SU-DHL-6 (cell line): ENCODE measurements around the gene PEX5.
"Not testable (repeated sequence)": the region's sequence is repeated elsewhere in the genome, so short reads cannot be mapped to it uniquely, and the experiment has no call there.

Source experiments
- H2AFZ ChIP-seq: fragments of 200-600 bp; sonication (generic); 2 replicates; pipeline ENCODE4 v1.6.1; 2014; ENCODE audit warnings: low read depth, mild to moderate bottlenecking, moderate library complexity, mixed read lengths, antibody characterized with exemption, low read length; ENCODE audit not compliant: severe bottlenecking
- H3F3A ChIP-seq: fragments of 200-600 bp; shearing (Covaris generic); 2 replicates; pipeline ENCODE4 v1.6.0; 2016; ENCODE audit warnings: antibody characterized with exemption, mild to moderate bottlenecking; ENCODE audit not compliant: insufficient read depth
- H3K27ac ChIP-seq: fragments of 200-600 bp; sonication (generic); 2 replicates; pipeline ENCODE4 v1.5.1; 2016; ENCODE audit warnings: low read depth, mild to moderate bottlenecking, low read length, moderate library complexity, mixed read lengths
- H3K27me3 ChIP-seq: fragments of 200-600 bp; sonication (generic), shearing (Covaris generic); 2 replicates; pipeline ENCODE4 v1.6.0; 2014; ENCODE audit warnings: mild to moderate bottlenecking, low read length
- H3K36me3 ChIP-seq: fragments of 200-600 bp; sonication (generic); 2 replicates; pipeline ENCODE4 v1.6.1; 2014; ENCODE audit warnings: mild to moderate bottlenecking, low read length, mixed read lengths
- H3K4me2 ChIP-seq: fragments of 300-600, 200-600 bp; shearing (Covaris generic), sonication (generic); 2 replicates; pipeline ENCODE4 v1.6.0; 2014; ENCODE audit warnings: low read length, low read depth, mild to moderate bottlenecking; ENCODE audit not compliant: poor library complexity, severe bottlenecking
- H3K4me3 ChIP-seq: fragments of 200-600 bp; sonication (generic); 2 replicates; pipeline ENCODE4 v1.5.1; 2014; ENCODE audit warnings: antibody characterized with exemption, low read length, mild to moderate bottlenecking, mixed read lengths; ENCODE audit not compliant: insufficient read depth, poor library complexity, severe bottlenecking
- H3K79me2 ChIP-seq: fragments of 200-600 bp; sonication (generic); 2 replicates; pipeline ENCODE4 v1.6.1; 2014; ENCODE audit warnings: mild to moderate bottlenecking, low read length, moderate library complexity; ENCODE audit not compliant: insufficient read depth
- H3K9ac ChIP-seq: fragments of 200-600 bp; sonication (generic); 2 replicates; pipeline ENCODE4 v1.7.0; 2014; ENCODE audit warnings: mild to moderate bottlenecking, low read length
- H3K9me2 ChIP-seq: fragments of 200-600 bp; sonication (generic); replicated peaks from 2 replicates; pipeline ENCODE4 v1.6.1; 2014; ENCODE audit warnings: low read length; ENCODE audit not compliant: insufficient read depth
- H3K9me3 ChIP-seq: fragments of 200-600 bp; sonication (generic); 2 replicates; pipeline ENCODE4 v1.6.1; 2014; ENCODE audit warnings: low read length, mixed read lengths; ENCODE audit not compliant: insufficient read depth
- H4K20me1 ChIP-seq: fragments of 200-600 bp; sonication (generic); 2 replicates; pipeline ENCODE4 v1.6.1; 2014; ENCODE audit warnings: low read depth, mild to moderate bottlenecking, antibody characterized with exemption, low read length, moderate library complexity, mixed read lengths
- EZH2phosphoT487 ChIP-seq: fragments of 200-600 bp; sonication (generic), shearing (Covaris generic); conservative IDR thresholded peaks from 2 replicates; pipeline ENCODE4 v1.6.1; 2018; ENCODE audit warnings: mild to moderate bottlenecking, antibody characterized with exemption, low read length, moderate library complexity, mixed read lengths
- TF ChIP-seq, protein P1 (sequence below): fragments of 200-600 bp; sonication (generic); IDR thresholded peaks from one replicate; pipeline ENCODE4 v1.5.1; 2017; ENCODE audit warnings: antibody characterized with exemption, mild to moderate bottlenecking, low read length, moderate library complexity; ENCODE audit not compliant: insufficient read depth, poor library complexity, severe bottlenecking

Gene PEX5

DNA sequence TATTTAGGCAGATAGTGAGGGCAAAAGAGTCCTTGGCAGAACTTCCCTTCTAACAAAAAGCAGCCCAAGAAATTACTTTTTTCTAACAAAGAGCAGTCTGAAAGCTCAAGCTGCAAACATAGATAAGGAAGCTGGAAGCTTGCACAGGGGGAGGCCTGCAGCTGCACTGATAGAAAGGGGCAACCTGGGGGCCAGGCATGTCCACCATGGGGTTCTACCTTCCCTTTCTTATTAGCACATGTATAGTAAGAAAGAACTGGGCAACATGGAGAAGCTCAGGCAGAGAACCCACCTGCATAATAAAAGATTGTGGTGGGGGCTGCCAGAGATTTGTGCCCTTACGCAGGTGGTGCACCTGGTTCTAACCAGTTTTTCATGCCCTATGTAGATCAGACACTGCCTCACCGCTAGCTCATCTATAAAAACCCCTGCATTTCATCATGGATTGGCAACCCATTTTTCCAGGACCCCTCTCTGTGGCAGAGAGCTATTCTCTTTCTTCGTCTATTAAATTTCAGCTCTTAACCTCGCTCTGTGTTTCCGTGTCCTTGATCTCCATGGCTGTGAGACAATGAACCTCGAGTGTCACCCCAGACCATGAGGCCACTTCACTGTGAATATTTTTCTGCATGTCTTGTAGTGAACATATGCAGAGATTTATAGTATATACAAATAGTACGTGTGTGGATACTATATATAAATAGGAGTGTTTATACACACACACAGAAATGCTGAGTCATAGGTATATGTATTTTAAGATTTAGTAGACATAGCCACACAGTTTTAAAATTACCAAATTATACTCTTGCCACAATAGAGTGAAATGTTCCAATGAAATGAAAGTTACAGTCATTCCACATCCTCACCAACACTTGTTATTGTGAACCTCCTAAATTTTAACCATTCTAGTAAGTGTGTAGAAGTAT lies 53.0 kb downstream of the PEX5 start:
- no peak for TF ChIP-seq EZH2phosphoT487
- TF ChIP-seq, protein P1, sequence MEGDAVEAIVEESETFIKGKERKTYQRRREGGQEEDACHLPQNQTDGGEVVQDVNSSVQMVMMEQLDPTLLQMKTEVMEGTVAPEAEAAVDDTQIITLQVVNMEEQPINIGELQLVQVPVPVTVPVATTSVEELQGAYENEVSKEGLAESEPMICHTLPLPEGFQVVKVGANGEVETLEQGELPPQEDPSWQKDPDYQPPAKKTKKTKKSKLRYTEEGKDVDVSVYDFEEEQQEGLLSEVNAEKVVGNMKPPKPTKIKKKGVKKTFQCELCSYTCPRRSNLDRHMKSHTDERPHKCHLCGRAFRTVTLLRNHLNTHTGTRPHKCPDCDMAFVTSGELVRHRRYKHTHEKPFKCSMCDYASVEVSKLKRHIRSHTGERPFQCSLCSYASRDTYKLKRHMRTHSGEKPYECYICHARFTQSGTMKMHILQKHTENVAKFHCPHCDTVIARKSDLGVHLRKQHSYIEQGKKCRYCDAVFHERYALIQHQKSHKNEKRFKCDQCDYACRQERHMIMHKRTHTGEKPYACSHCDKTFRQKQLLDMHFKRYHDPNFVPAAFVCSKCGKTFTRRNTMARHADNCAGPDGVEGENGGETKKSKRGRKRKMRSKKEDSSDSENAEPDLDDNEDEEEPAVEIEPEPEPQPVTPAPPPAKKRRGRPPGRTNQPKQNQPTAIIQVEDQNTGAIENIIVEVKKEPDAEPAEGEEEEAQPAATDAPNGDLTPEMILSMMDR: no peak
- Histone ChIP-seq H4K20me1 (no peaks in the 10 kb centered on the region), H2AFZ (no peak overlapping the region)

GRCh38 chr12:7251328-7251996 lies 62.0 kb downstream of the PEX5 start:
- H3K79me2 ChIP-seq, H3F3A ChIP-seq, H3K27ac ChIP-seq, H3K27me3 ChIP-seq, H3K9me2 ChIP-seq, H3K36me3 ChIP-seq, H4K20me1 ChIP-seq, H3K9me3 ChIP-seq, H3K4me3 ChIP-seq, H3K9ac ChIP-seq, H2AFZ ChIP-seq, H3K4me2 ChIP-seq: not testable (repeated sequence)

More for the DNA sequence above, 53.0 kb downstream of the PEX5 start:
- Histone ChIP-seq H3K9ac (no peak overlapping the region), H3K9me2 (no peaks in the 10 kb centered on the region), H3K27ac (no peak overlapping the region), H3K27me3 (no peaks in the 10 kb centered on the region), H3K9me3 (no peaks in the 10 kb centered on the region), H3K36me3 (no peaks in the 10 kb centered on the region), H3K79me2 (no peaks in the 10 kb centered on the region), H3K4me3 (no peak overlapping the region), H3F3A (no peaks in the 10 kb centered on the region), H3K4me2 (no peak overlapping the region)

DNA sequence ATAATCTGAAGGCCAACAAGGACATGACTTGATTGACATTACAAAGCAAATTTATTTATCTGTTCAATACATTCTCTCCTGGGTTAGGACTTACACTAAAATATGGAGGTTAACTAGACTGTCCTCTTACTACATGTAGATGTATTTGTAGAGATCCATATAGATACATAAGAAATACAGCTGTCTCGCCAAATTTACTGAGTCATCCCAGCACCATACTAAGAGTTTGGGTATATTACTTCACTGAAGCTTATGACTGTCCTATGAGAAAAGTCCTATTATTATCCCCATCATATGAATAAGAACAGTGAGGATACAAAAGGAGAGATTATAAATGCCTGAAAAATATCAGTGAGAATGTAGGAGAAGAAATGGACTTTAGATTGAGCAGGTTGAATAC lies 69.6 kb downstream of the PEX5 start:
- H3K36me3 ChIP-seq: no peaks in the 10 kb centered on the region
- H3K27ac ChIP-seq: no peak overlapping the region
- no peak overlapping the region for H3K4me3 ChIP-seq
- H2AFZ ChIP-seq: no peak overlapping the region
- TF ChIP-seq EZH2phosphoT487: no peak
- TF ChIP-seq, protein P1: no peak
- H3K9me2 ChIP-seq: no peaks in the 10 kb centered on the region
- no peak overlapping the region for H3K9ac ChIP-seq
- no peaks in the 10 kb centered on the region for H3K9me3 ChIP-seq
- H4K20me1 ChIP-seq: no peaks in the 10 kb centered on the region
- no peaks in the 10 kb centered on the region for H3K79me2 ChIP-seq
- H3F3A ChIP-seq: no peaks in the 10 kb centered on the region
- H3K4me2 ChIP-seq: no peak overlapping the region
- H3K27me3 ChIP-seq: no peaks in the 10 kb centered on the region
